HCT116 (cell line): ENCODE data around the gene SMARCAL1. TPM values are rescaled to one million over a fixed set of nuclear protein-coding genes. Genes with fewer than 3 reads are reported as not detected.

Source experiments
- ATAC-seq: fragments of 200-7000 bp; cut with Tn5 transposase; 2 replicates; pipeline ENCODE4 v1.9.1; 2020; ENCODE audit warnings: mild to moderate bottlenecking, moderate library complexity
- BruUV-seq: library from RNA; stranded (reverse); fragments of 400-500 nt; replicated peaks from 2 replicates; lab custom pipeline; 2021; lab: Mats Ljungman, UMichigan
- CTCF ChIA-PET: fragments of 300-600 bp; sonication (Branson Sonifier 250); formaldehyde crosslinking; loops from one replicate; lab custom pipeline; 2021; ENCODE audit warnings: antibody characterized with exemption; lab: Charles Lee
- POLR2A ChIA-PET: fragments of 300-600, 350-600 bp; sonication (Branson Sonifier 250); formaldehyde crosslinking; loops from one replicate; lab custom pipeline; 2021; ENCODE audit warnings: antibody characterized with exemption; lab: Charles Lee
- RAD21 ChIA-PET, 2 experiments: fragments of 300-600 bp; sonication (Branson Sonifier 250); formaldehyde crosslinking; loops; one replicate each; lab custom pipeline; 2023; ENCODE audit warnings: low total read pairs in 2 of 2; ENCODE audit not compliant: uncharacterized antibody in 2 of 2, unreplicated experiment in 2 of 2, low non-redundant PET in 1 of 2; lab: Charles Lee
- DNase-seq: peaks from one replicate; pipeline ENCODE4 v3.0.0-alpha.2; 2010; ENCODE audit warnings: low read depth, low spot score
- H2AFZ ChIP-seq: fragments of 200-600 bp; shearing (Covaris generic), sonication (generic); 2 replicates; pipeline ENCODE4 v1.6.1; 2017; ENCODE audit warnings: low read depth, mixed run types, mixed read lengths, antibody characterized with exemption, low read length; ENCODE audit not compliant: poor library complexity, severe bottlenecking
- H3K27ac ChIP-seq: 2 replicates; pipeline ENCODE4 v1.5.1; 2012; ENCODE audit warnings: low read depth, low read length
- H3K27me3 ChIP-seq: fragments of 200-600 bp; sonication (generic); 2 replicates; pipeline ENCODE4 v1.6.1; 2016; ENCODE audit warnings: mixed run types, low read length, mixed read lengths; ENCODE audit not compliant: insufficient read depth
- H3K36me3 ChIP-seq, 2 experiments: fragments of 200-500 bp in 1 of 2; fragments of 200-600 bp in 1 of 2; sonication (Bioruptor generic) in 1 of 2; sonication (generic) in 1 of 2; 2 replicates each; pipeline versions ENCODE4 v1.5.1 to v1.6.1; 2014 to 2016; ENCODE audit warnings: low read length in 2 of 2, inconsistent platforms in 1 of 2, mixed read lengths in 1 of 2, mixed run types in 1 of 2; ENCODE audit not compliant: insufficient read depth in 2 of 2, control insufficient read depth in 1 of 2
- H3K4me1 ChIP-seq, 2 experiments: fragments of 200-600 bp in 1 of 2; sonication (generic) in 1 of 2; 2 replicates each; pipeline versions ENCODE4 v1.5.1 to v1.6.1; 2012 to 2017; ENCODE audit warnings: low read length in 2 of 2, inconsistent platforms in 1 of 2, mild to moderate bottlenecking in 1 of 2, mixed read lengths in 1 of 2, mixed run types in 1 of 2, moderate library complexity in 1 of 2; ENCODE audit not compliant: insufficient read depth in 2 of 2, control insufficient read depth in 1 of 2
- H3K4me2 ChIP-seq: fragments of 200-600 bp; sonication (generic); 2 replicates; pipeline ENCODE4 v1.6.1; 2017; ENCODE audit warnings: mixed run types, low read length, mixed read lengths
- H3K4me3 ChIP-seq, 2 experiments: fragments of 200-600 bp in 1 of 2; sonication (generic) in 1 of 2; replicated peaks in 1 of 2; 2 replicates each; pipeline ENCODE4 v1.5.1; 2011 to 2016; ENCODE audit warnings: low read length in 2 of 2, control low read depth in 1 of 2, low read depth in 1 of 2, mild to moderate bottlenecking in 1 of 2, mixed read lengths in 1 of 2, mixed run types in 1 of 2
- H3K79me2 ChIP-seq: fragments of 200-600 bp; sonication (generic); 2 replicates; pipeline ENCODE4 v1.6.1; 2017; ENCODE audit warnings: mild to moderate bottlenecking, mixed run types, low read length, moderate library complexity, mixed read lengths; ENCODE audit not compliant: insufficient read depth
- H3K9ac ChIP-seq: fragments of 200-600 bp; sonication (generic); 2 replicates; pipeline ENCODE4 v1.6.1; 2016; ENCODE audit warnings: low read length, mixed read lengths
- H3K9me2 ChIP-seq: fragments of 200-600 bp; sonication (generic), shearing (Covaris generic); 2 replicates; pipeline ENCODE4 v1.6.1; 2017; ENCODE audit warnings: mixed run types, mild to moderate bottlenecking, moderate library complexity; ENCODE audit not compliant: insufficient read depth
- H3K9me3 ChIP-seq, 2 experiments: fragments of 200-500 bp in 1 of 2; fragments of 200-600 bp in 1 of 2; sonication (Bioruptor generic) in 1 of 2; sonication (generic) in 1 of 2; 2 replicates each; pipeline ENCODE4 v1.6.1; 2014 to 2017; ENCODE audit warnings: low read length in 2 of 2, mixed read lengths in 2 of 2, inconsistent platforms in 1 of 2, low read depth in 1 of 2, mild to moderate bottlenecking in 1 of 2, mixed run types in 1 of 2, moderate library complexity in 1 of 2; ENCODE audit not compliant: control insufficient read depth in 1 of 2, insufficient read depth in 1 of 2
- H4K20me1 ChIP-seq: fragments of 200-600 bp; sonication (generic), shearing (Covaris generic); 2 replicates; pipeline ENCODE4 v1.6.1; 2017; ENCODE audit warnings: mixed run types, mild to moderate bottlenecking, moderate library complexity; ENCODE audit not compliant: insufficient read depth
- ATF3 ChIP-seq: IDR thresholded peaks from 2 replicates; pipeline ENCODE4 v1.6.1; 2012
- CBX3 ChIP-seq: IDR thresholded peaks from 2 replicates; pipeline ENCODE4 v1.6.1; 2012; ENCODE audit warnings: low read depth
- CEBPB ChIP-seq: IDR thresholded peaks from 2 replicates; pipeline ENCODE4 v1.6.1; 2012; ENCODE audit warnings: low read depth
- FOSL1 ChIP-seq: IDR thresholded peaks from 2 replicates; pipeline ENCODE4 v1.6.1; 2012; ENCODE audit warnings: low read depth
- MAX ChIP-seq: IDR thresholded peaks from 2 replicates; pipeline ENCODE4 v1.6.1; 2012
- POLR2AphosphoS5 ChIP-seq: IDR thresholded peaks from 2 replicates; pipeline ENCODE4 v1.6.1; 2011; ENCODE audit warnings: mild to moderate bottlenecking, low read depth, low read length, moderate library complexity
- SIN3A ChIP-seq: IDR thresholded peaks from 2 replicates; pipeline ENCODE4 v1.6.1; 2012; ENCODE audit warnings: low read depth
- SRF ChIP-seq: IDR thresholded peaks from 2 replicates; pipeline ENCODE4 v1.6.1; 2012; ENCODE audit warnings: low read depth
- intact Hi-C: fragments of 100-400 bp; cut with micrococcal nuclease; formaldehyde crosslinking; loops from 2 replicates; pipeline ENCODE4 v1.10.0; 2022
- total RNA-seq: library from RNA; stranded (reverse); gene quantifications from one replicate; pipeline ENCODE4 v1.2.1, GENCODE V29; 2021; ENCODE audit not compliant: unreplicated experiment

The SMARCAL1 gene
- total RNA-seq, 1 experiment from 2014 or later = 18.0 TPM

GRCh38 chr2:216388046-216388884 lies 24.0 kb upstream of the SMARCAL1 start:
- H3K4me1 ChIP-seq = peaks cover 0 to 7% of the 10 kb centered on the region in 2 experiments; a peak in 2 of 4 replicates
- intact Hi-C loops = no loop called here

GRCh38 chr2:216389570-216389969 lies 22.7 kb upstream of the SMARCAL1 start:
- no peak for DNase-seq
- no peaks in the 10 kb centered on the region for H3K9me3 ChIP-seq
- no peak for ATAC-seq
- intact Hi-C loops = no loop called here
- no peak overlapping the region for H3K4me2 ChIP-seq
- no peak overlapping the region for H3K27ac ChIP-seq
- no peak overlapping the region for H3K9ac ChIP-seq
- ChIA-PET CTCF (no interaction called here), POLR2A (no interaction called here)
- H3K9me2 ChIP-seq = no peaks in the 10 kb centered on the region
- H3K36me3 ChIP-seq = no peaks in the 10 kb centered on the region
- no peaks in the 10 kb centered on the region for H3K27me3 ChIP-seq
- H4K20me1 ChIP-seq = no peaks in the 10 kb centered on the region
- no peak overlapping the region for H2AFZ ChIP-seq
- TF ChIP-seq CEBPB (no peak), FOSL1 (no peak), POLR2AphosphoS5 (no peak), CBX3 (no peak), SIN3A (no peak), MAX (no peak), ATF3 (no peak)
- TF ChIP-seq, all 23 proteins: peak for 0
- BruUV-seq = no TSS peak
- RAD21 ChIA-PET = no interaction called here
- Histone ChIP-seq H3K4me1 (peaks cover 0 to 7% of the 10 kb centered on the region in 2 experiments; a peak in 2 of 4 replicates), H3K79me2 (no peaks in the 10 kb centered on the region), H3K4me3 (no peak overlapping the region)

More at GRCh38 chr2:216388046-216388884, 24.0 kb upstream of the SMARCAL1 start:
- CTCF ChIA-PET = no interaction called here
- Histone ChIP-seq H3K4me3 (no peak overlapping the region), H4K20me1 (no peaks in the 10 kb centered on the region), H3K36me3 (no peaks in the 10 kb centered on the region), H3K79me2 (no peaks in the 10 kb centered on the region), H3K27me3 (no peaks in the 10 kb centered on the region), H3K27ac (no peak overlapping the region), H3K9me3 (no peaks in the 10 kb centered on the region), H3K9me2 (no peaks in the 10 kb centered on the region), H3K4me2 (no peak overlapping the region), H3K9ac (no peak overlapping the region), H2AFZ (no peak overlapping the region)
- RAD21 ChIA-PET = no interaction called here
- ATAC-seq (no peak), DNase-seq (no peak)
- POLR2A ChIA-PET = no interaction called here
- no TSS peak for BruUV-seq
- TF ChIP-seq SRF = no peak
- no peak for TF ChIP-seq CBX3
